GM23248 (cell line): ENCODE measurements around the gene ZDHHC22. TPM values are rescaled to one million over a fixed set of nuclear protein-coding genes. Genes with fewer than 3 reads are reported as not detected.

Source experiments
- DNase-seq: peaks from one replicate; pipeline ENCODE4 v3.0.0-alpha.2; 2015
- H2AFZ ChIP-seq: fragments of 200-600 bp; sonication (generic); 2 replicates; pipeline ENCODE4 v1.6.1; 2016; ENCODE audit warnings: antibody characterized with exemption
- H3F3A ChIP-seq: fragments of 200-600 bp; sonication (generic); 2 replicates; pipeline ENCODE4 v1.6.1; 2016; ENCODE audit warnings: mild to moderate bottlenecking, antibody characterized with exemption, mixed run types; ENCODE audit not compliant: insufficient read depth
- H3K27ac ChIP-seq: fragments of 200-600 bp; sonication (generic); 2 replicates; pipeline ENCODE4 v1.5.1; 2016; ENCODE audit warnings: mild to moderate bottlenecking
- H3K27me3 ChIP-seq: fragments of 200-600 bp; sonication (generic); replicated peaks from 2 replicates; pipeline ENCODE4 v1.6.1; 2016; ENCODE audit warnings: mild to moderate bottlenecking; ENCODE audit not compliant: insufficient read depth
- H3K36me3 ChIP-seq: fragments of 200-600 bp; sonication (generic); 2 replicates; pipeline ENCODE4 v1.6.1; 2016; ENCODE audit warnings: low read depth, mild to moderate bottlenecking
- H3K4me1 ChIP-seq: fragments of 200-600 bp; sonication (generic); 2 replicates; pipeline ENCODE4 v1.6.1; 2016; ENCODE audit warnings: mild to moderate bottlenecking; ENCODE audit not compliant: insufficient read depth
- H3K4me2 ChIP-seq: fragments of 200-600 bp; sonication (generic); one replicate; pipeline ENCODE4 v1.6.1; 2016; ENCODE audit warnings: mild to moderate bottlenecking; ENCODE audit not compliant: unreplicated experiment
- H3K4me3 ChIP-seq: fragments of 200-600 bp; sonication (generic); 2 replicates; pipeline ENCODE4 v1.5.1; 2016; ENCODE audit warnings: mild to moderate bottlenecking
- H3K79me2 ChIP-seq: fragments of 200-600 bp; sonication (generic); 2 replicates; pipeline ENCODE4 v1.6.1; 2016; ENCODE audit warnings: mild to moderate bottlenecking; ENCODE audit not compliant: insufficient read depth
- H3K9ac ChIP-seq: fragments of 200-600 bp; sonication (generic); 2 replicates; pipeline ENCODE4 v1.6.1; 2016; ENCODE audit warnings: mild to moderate bottlenecking
- H3K9me2 ChIP-seq: fragments of 200-600 bp; sonication (generic); 2 replicates; pipeline ENCODE4 v1.6.1; 2016; ENCODE audit warnings: mixed run types, mild to moderate bottlenecking, moderate library complexity; ENCODE audit not compliant: insufficient read depth
- H3K9me3 ChIP-seq: fragments of 200-600 bp; sonication (generic); one replicate; pipeline ENCODE4 v1.6.1; 2017; ENCODE audit warnings: low read depth
- H4K20me1 ChIP-seq: fragments of 200-600 bp; sonication (generic); 2 replicates; pipeline ENCODE4 v1.6.0; 2016; ENCODE audit not compliant: insufficient read depth
- EZH2 ChIP-seq: fragments of 200-600 bp; sonication (generic); IDR thresholded peaks from 2 replicates; pipeline ENCODE4 v1.6.1; 2018; ENCODE audit warnings: antibody characterized with exemption, mild to moderate bottlenecking; ENCODE audit not compliant: insufficient read depth, poor library complexity, severe bottlenecking
- EZH2phosphoT487 ChIP-seq: fragments of 200-600 bp; sonication (generic); IDR thresholded peaks from 2 replicates; pipeline ENCODE4 v1.6.1; 2018; ENCODE audit warnings: antibody characterized with exemption, moderate library complexity, mild to moderate bottlenecking, low read depth; ENCODE audit not compliant: insufficient read depth
- WGBS, 2 experiments: methylation state at CpG; one replicate each; pipeline ENCODE4 v1.1.6; 2015 to 2017; ENCODE audit warnings: low lambda C conversion rate in 2 of 2, low coverage in 1 of 2; ENCODE audit errors: missing lambda C conversion rate in 2 of 2; 5-methylcytosine and 5-hydroxymethylcytosine counted together
- in situ Hi-C: fragments of 300-500 bp; cut with MboI; formaldehyde crosslinking; loops from 2 replicates; pipeline ENCODE4 v1.15.0; 2020
- polyA plus RNA-seq: library from polyadenylated mRNA; unstranded; fragments of >200 nt; fragmentation: Nextera tagmentation; extraction: Ambion mirVana; gene quantifications from 2 replicates; pipeline ENCODE4 v1.2.1, GENCODE V29; 2016
- total RNA-seq: library from RNA; depleted of rRNA; stranded (reverse); fragments of >200 nt; shearing (Covaris generic); gene quantifications from 2 replicates; pipeline ENCODE4 v1.2.3, GENCODE V29; 2014

ZDHHC22 gene
- total and polyA plus RNA-seq, 2 experiments from 2014 or later: not detected

- Histone ChIP-seq H3K9me3 (no peaks in the 10 kb centered on the region), H3K4me2 (peak overlapping the region; percentile 96), H3K9ac (peak overlapping the region; percentile 91), H3K4me1 (peaks cover 18% of the 10 kb centered on the region), H2AFZ (peak overlapping the region; percentile 93; the same call in 1 of the 2 replicates), H3K4me3 (peak overlapping the region; percentile 88), H3K36me3 (no peaks in the 10 kb centered on the region), H3K79me2 (peaks cover 44% of the 10 kb centered on the region), H3K27ac (peak overlapping the region; percentile 64), H3K27me3 (no peaks in the 10 kb centered on the region), H3K9me2 (no peaks in the 10 kb centered on the region), H3F3A (peaks cover 16% of the 10 kb centered on the region), H4K20me1 (no peaks in the 10 kb centered on the region)
- 18 to 21% methylated on average over 7 of the region's 7 CpGs for WGBS, 2 experiments
- DNase-seq: peak; percentile 86
- in situ Hi-C loops: loop anchor here (25.0 kb wide), 1 partner anchor 387 kb away; no protein-coding TSS in a partner anchor
- TF ChIP-seq EZH2phosphoT487: no peak
Measured at GRCh38 chr14:77099425-77100167, 42.0 kb downstream of the ZDHHC22 start.

- H3K9me3 ChIP-seq: no peaks in the 10 kb centered on the region
- H3K36me3 ChIP-seq: no peaks in the 10 kb centered on the region
- no peaks in the 10 kb centered on the region for H3K27me3 ChIP-seq
- 2 to 8% methylated on average over 15 to 23 of the region's 23 CpGs for WGBS, 2 experiments
- peak overlapping the region; percentile 96 for H3K4me2 ChIP-seq
- H3K79me2 ChIP-seq: peaks cover 36% of the 10 kb centered on the region
- peaks cover 18% of the 10 kb centered on the region for H3K4me1 ChIP-seq
- DNase-seq: peak; percentile 57
- H3K4me3 ChIP-seq: peak overlapping the region; percentile 88
- peak overlapping the region; percentile 91 for H3K9ac ChIP-seq
- TF ChIP-seq EZH2phosphoT487: no peak
- no peak for TF ChIP-seq EZH2
- no peaks in the 10 kb centered on the region for H4K20me1 ChIP-seq
- in situ Hi-C loops: loop anchor here (25.0 kb wide), 1 partner anchor 386 kb away; no protein-coding TSS in a partner anchor
- peaks cover 16% of the 10 kb centered on the region for H3F3A ChIP-seq
- no peaks in the 10 kb centered on the region for H3K9me2 ChIP-seq
- peak overlapping the region; percentile 64 for H3K27ac ChIP-seq
- peak overlapping the region; percentile 93 for H2AFZ ChIP-seq
Measured at GRCh38 chr14:77098529-77099353, 42.9 kb downstream of the ZDHHC22 start.

- in situ Hi-C loops: loop anchor here (25.0 kb wide), 1 partner anchor 386 kb away; no protein-coding TSS in a partner anchor
- 1 to 2% methylated on average over 47 to 83 of the region's 87 CpGs for WGBS, 2 experiments
Measured at GRCh38 chr14:77097700-77098528, 43.7 kb downstream of the ZDHHC22 start, which contains the start of gene CIPC. TSS of gene CIPC (plus strand) at chr14:77098258. CDS start at chr14:77105709, 7,451 bp downstream.

More at GRCh38 chr14:77097700-77098528, 43.7 kb downstream of the ZDHHC22 start, which contains the start of gene CIPC:
- H4K20me1 ChIP-seq: no peaks in the 10 kb centered on the region
- DNase-seq: peak; percentile 99
- peaks cover 31% of the 10 kb centered on the region for H3K79me2 ChIP-seq
- H3K4me2 ChIP-seq: peak within 1 kb of the TSS; percentile 96
- no peaks in the 10 kb centered on the region for H3K27me3 ChIP-seq
- no peaks in the 10 kb centered on the region for H3K36me3 ChIP-seq
- peaks cover 18% of the 10 kb centered on the region for H3K4me1 ChIP-seq
- H3K9ac ChIP-seq: peak within 1 kb of the TSS; percentile 92
- peak within 1 kb of the TSS; percentile 93 for H2AFZ ChIP-seq
- TF ChIP-seq EZH2 (no peak), EZH2phosphoT487 (no peak)
- H3K4me3 ChIP-seq: peak within 1 kb of the TSS; percentile 88
- H3K9me3 ChIP-seq: no peaks in the 10 kb centered on the region
- peaks cover 16% of the 10 kb centered on the region for H3F3A ChIP-seq
- peak within 1 kb of the TSS; percentile 85 for H3K27ac ChIP-seq
- no peaks in the 10 kb centered on the region for H3K9me2 ChIP-seq
